PC-3 (cell line): ENCODE data around the gene EFL1.

Experiments
- EZH2 ChIP-seq: fragments of 300-600 bp; sonication (generic); IDR thresholded peaks from one replicate; pipeline ENCODE4 v1.6.1; 2017; ENCODE audit warnings: antibody characterized with exemption, mild to moderate bottlenecking, low read length; ENCODE audit not compliant: unreplicated experiment
- TF ChIP-seq, protein P1 (sequence below): fragments of 300-600 bp; sonication (generic); conservative IDR thresholded peaks from 2 replicates; pipeline ENCODE4 v1.5.1; 2017; ENCODE audit warnings: antibody characterized with exemption, low read depth, mild to moderate bottlenecking, low read length

DNA sequence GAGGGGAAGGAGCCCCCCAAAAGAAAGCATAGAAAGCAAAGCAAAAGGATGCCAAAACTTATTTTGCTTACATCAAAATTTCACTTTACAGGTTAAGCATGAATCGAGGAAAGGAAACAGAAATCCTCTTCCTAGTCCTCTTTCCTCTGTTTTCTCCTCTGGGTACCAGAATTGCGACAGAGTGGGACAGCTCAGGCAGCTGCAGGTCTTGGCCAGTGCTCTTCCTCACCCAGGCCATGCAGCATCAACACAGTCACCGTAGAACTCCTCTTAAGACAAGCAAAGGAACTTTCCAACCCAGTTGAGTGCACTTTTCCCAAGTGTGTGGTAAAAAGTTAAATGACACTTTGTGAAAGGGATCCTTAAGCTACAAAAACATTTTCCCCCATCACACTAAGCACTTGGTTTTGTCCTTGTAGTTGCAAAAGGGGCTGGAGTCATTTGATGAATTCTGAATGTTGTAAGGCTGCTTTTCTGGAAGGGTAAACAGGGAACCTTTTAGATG is 170.8 kb downstream of the EFL1 start:
- no peak for TF ChIP-seq EZH2
- TF ChIP-seq, protein P1, sequence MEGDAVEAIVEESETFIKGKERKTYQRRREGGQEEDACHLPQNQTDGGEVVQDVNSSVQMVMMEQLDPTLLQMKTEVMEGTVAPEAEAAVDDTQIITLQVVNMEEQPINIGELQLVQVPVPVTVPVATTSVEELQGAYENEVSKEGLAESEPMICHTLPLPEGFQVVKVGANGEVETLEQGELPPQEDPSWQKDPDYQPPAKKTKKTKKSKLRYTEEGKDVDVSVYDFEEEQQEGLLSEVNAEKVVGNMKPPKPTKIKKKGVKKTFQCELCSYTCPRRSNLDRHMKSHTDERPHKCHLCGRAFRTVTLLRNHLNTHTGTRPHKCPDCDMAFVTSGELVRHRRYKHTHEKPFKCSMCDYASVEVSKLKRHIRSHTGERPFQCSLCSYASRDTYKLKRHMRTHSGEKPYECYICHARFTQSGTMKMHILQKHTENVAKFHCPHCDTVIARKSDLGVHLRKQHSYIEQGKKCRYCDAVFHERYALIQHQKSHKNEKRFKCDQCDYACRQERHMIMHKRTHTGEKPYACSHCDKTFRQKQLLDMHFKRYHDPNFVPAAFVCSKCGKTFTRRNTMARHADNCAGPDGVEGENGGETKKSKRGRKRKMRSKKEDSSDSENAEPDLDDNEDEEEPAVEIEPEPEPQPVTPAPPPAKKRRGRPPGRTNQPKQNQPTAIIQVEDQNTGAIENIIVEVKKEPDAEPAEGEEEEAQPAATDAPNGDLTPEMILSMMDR = no peak
